Right ventricle myocardium superior (tissue), 1 donor: ENCODE data around the gene PGM5. TPM values are rescaled to one million over a fixed set of nuclear protein-coding genes. Genes with fewer than 3 reads are reported as not detected.

Experiments
- total RNA-seq: library from RNA; stranded (reverse); fragmentation: NEBNext Ultra II Directional; extraction: Animal tissue kit (Norgen Biotek cat#: 25700); gene quantifications from one replicate; pipeline ENCODE4 v1.2.1, GENCODE V29; 2021
- donor health status: DM: no; HTN: yes; CAD: no; lungs with severe emphysema.

The PGM5 gene
- total RNA-seq, 1 donor from 2014 or later = 157 TPM

Other genes with a start within 250 kb of the PGM5 start
- 15.4 TPM for gene ZNG1C, start 114.6 kb upstream of the PGM5 start, total RNA-seq
- gene FOXD4L3, start 53.7 kb upstream of the PGM5 start, total RNA-seq = not detected
- not detected for gene TMEM252, start 184.3 kb downstream of the PGM5 start, total RNA-seq